ENCODE results near the gene VPS35L.

The VPS35L gene

DNA sequence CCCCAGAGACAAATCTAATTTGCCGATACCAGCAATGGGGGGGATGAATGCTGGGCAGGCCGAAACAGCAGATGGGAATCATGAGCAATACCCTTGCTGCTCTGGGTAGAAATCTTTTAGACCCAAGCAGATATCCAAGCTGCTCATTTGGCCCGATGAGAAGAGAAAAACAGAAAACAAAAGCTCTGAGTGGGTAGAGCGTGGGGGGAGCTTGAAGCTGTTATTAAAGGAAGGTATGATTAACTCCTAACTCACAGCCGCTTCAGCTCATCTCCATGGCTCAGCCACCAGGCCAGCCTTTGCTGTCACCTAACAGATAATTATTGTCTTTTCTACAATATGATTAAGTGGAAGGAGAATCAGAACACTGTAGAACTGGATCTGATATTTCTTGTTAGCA is 58.3 kb downstream of the VPS35L start:
- in situ Hi-C loops (cut with MboI; ENCODE audit: low sequenced_read_pairs), result loop anchor here (25.0 kb wide), 1 partner anchor 773 kb away; no protein-coding TSS in a partner anchor
- no peaks in the 10 kb centered on the region for H3K4me1 ChIP-seq
- no peak for DNase-seq (ENCODE audit: low spot score in 2 of 2)

DNA sequence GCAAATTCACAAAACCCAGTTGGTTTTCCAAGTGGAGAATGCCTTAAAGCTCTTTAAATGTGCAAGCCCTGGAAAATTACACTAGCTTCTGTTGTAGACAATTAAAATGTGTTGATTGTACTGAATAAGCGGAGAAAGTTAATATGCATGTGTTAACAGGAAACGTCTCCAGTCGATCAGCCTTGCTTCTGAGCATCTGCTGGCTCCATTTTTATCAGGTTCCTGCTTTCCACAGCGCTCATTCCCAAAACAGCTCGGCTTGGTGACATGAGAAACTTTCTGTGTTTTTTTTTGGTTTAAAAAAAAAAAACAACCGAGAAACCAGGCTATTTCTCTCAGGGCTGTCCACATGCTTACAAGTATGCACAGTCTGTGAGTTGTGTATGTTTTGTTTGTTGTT is 60.7 kb downstream of the VPS35L start:
- Histone ChIP-seq H3K36me3 (replicated peaks) (peaks cover under 1% of the 10 kb centered on the region; the same call in 1 of the 2 replicates), H3K27me3 (ENCODE audit: low read depth) (no peaks in the 10 kb centered on the region), H3K9me3 (no peaks in the 10 kb centered on the region), H3K4me3 (no peak overlapping the region), H3K4me1 (no peaks in the 10 kb centered on the region)
- DNase-seq (ENCODE audit: low spot score in 2 of 2), result no peak
- in situ Hi-C loops (cut with MboI; ENCODE audit: low sequenced_read_pairs), result loop anchor here (25.0 kb wide), 1 partner anchor 771 kb away; no protein-coding TSS in a partner anchor

More for the DNA sequence above, 58.3 kb downstream of the VPS35L start:
- Histone ChIP-seq H3K9me3 (no peaks in the 10 kb centered on the region), H3K27me3 (ENCODE audit: low read depth) (no peaks in the 10 kb centered on the region), H3K36me3 (replicated peaks) (peaks cover 3% of the 10 kb centered on the region; the same call in 1 of the 2 replicates), H3K4me3 (no peak overlapping the region)

DNA sequence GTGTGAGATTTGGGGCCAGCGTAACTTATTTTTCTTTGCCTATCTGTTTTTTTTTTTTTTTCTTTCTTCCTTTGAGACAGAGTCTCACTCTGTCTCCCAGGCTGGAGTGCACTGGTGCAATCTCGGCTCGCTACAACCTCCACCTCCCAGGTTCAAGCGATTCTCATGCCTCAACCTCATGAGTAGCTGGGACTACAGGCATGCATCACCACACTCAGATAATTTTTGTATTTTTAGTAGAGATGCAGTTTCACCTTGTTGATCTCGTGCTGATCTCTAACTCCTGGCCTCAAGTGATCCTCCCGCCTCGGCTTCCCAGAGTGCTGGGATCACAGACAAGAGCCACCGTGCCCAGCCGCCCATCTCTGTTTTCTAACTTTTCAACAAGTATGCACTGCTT is 63.4 kb downstream of the VPS35L start:
- H3K36me3 ChIP-seq (replicated peaks), result no peaks in the 10 kb centered on the region; the same call in 1 of the 2 replicates
- in situ Hi-C loops (cut with MboI; ENCODE audit: low sequenced_read_pairs), result loop anchor here (25.0 kb wide), 1 partner anchor 768 kb away; no protein-coding TSS in a partner anchor
- no peak overlapping the region for H3K4me3 ChIP-seq
- H3K4me1 ChIP-seq, result no peaks in the 10 kb centered on the region
- no peak for DNase-seq (ENCODE audit: low spot score in 2 of 2)
- H3K9me3 ChIP-seq, result no peaks in the 10 kb centered on the region
- no peaks in the 10 kb centered on the region for H3K27me3 ChIP-seq (ENCODE audit: low read depth)

DNA sequence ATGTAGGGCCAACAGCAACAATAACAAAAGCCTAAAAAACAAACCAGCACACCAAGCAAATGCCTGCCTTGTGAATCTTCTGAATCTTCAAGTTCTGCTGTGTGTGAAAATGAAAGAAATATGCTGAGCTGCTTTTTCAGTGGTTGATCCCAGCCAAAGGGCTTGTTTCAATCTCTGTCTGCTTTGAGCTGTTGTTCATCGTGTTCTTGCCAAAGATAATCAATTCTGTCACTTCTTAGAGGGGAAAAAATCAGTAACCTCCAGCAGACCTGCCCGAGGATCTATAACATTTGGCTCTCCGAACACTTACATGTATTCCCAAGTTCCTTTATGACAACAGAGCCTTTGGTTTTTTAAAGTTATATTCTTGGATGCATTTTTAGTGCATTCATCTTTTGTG is 65.9 kb downstream of the VPS35L start:
- Histone ChIP-seq H3K9me3 (no peaks in the 10 kb centered on the region), H3K27me3 (ENCODE audit: low read depth) (no peaks in the 10 kb centered on the region), H3K36me3 (replicated peaks) (no peaks in the 10 kb centered on the region; the same call in 1 of the 2 replicates), H3K4me1 (no peaks in the 10 kb centered on the region), H3K4me3 (no peak overlapping the region)
- in situ Hi-C loops (cut with MboI; ENCODE audit: low sequenced_read_pairs), result loop anchor here (25.0 kb wide), 1 partner anchor 766 kb away; no protein-coding TSS in a partner anchor
- no peak for DNase-seq (ENCODE audit: low spot score in 2 of 2)

DNA sequence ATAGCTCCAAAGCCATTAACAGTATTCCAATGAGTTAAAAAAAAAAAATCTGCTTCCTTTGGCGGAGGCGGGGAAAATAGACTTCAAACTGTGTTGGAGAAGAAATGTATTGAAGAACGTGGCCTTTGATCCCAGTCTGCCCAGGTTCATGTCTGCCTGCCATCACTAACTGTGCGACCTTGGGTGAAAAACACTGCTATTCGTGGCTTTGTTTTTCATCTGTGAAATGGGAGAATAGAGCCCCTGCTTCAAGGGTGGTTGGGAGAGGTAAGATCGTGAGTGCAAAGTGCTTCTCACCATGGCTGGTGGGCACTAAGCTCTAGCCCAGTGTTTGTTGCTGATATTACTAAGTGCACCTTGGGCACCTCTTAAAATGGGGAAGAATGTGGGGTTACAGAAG is 69.5 kb downstream of the VPS35L start:
- in situ Hi-C loops (cut with MboI; ENCODE audit: low sequenced_read_pairs), result no loop called here

DNA sequence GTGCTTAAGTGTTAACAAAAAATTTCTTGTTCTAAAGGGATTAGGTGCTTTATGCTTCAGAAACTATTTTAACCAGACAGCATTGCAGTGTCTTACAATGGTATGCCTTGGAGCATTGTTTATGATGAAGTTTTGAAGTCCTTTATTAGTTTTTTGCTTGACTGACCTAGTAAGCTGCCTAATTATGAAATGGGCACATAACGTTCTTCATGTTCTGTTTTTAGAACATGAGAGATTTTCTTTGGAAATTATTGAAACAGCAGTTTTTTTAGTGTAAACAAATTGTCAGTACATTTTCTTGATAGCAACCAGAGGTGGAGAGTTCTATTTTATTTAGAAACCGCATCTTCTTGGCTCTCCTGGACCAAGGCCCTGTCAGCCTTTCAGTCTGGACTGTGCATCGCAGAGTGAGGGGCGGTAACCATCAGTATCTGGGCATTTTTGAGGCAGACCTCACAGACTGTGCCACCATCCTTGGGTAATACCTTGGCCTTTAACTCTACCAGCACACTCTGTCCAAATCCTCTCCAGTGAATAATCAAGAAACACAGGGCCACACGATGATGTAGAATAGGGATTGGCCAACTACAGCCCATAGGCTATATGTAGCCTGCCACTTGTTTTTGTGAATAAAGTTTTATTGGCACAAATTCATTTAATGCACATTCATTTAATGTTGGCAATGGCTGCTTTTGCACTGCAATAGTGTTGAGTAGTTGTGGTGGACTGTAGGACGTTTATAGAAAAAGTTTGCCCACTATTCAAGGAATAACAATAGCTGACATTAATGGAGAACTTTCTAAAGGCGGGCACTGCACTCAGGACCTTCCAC is 81.1 kb downstream of the VPS35L start:
- H3K36me3 ChIP-seq (replicated peaks), result peaks cover 17% of the 10 kb centered on the region
- no peak for DNase-seq (ENCODE audit: low spot score in 2 of 2)
- H3K4me3 ChIP-seq, result no peak overlapping the region
- in situ Hi-C loops (cut with MboI; ENCODE audit: low sequenced_read_pairs), result no loop called here
- no peaks in the 10 kb centered on the region for H3K9me3 ChIP-seq
- H3K4me1 ChIP-seq, result no peaks in the 10 kb centered on the region
- no peaks in the 10 kb centered on the region for H3K27me3 ChIP-seq (ENCODE audit: low read depth)

More for the DNA sequence above, 69.5 kb downstream of the VPS35L start:
- DNase-seq (ENCODE audit: low spot score in 2 of 2), result no peak
- no peak overlapping the region for H3K4me3 ChIP-seq
- no peaks in the 10 kb centered on the region for H3K4me1 ChIP-seq
- H3K27me3 ChIP-seq (ENCODE audit: low read depth), result no peaks in the 10 kb centered on the region
- H3K9me3 ChIP-seq, result no peaks in the 10 kb centered on the region
- H3K36me3 ChIP-seq (replicated peaks), result no peaks in the 10 kb centered on the region; the same call in none of the 2 replicates

DNA sequence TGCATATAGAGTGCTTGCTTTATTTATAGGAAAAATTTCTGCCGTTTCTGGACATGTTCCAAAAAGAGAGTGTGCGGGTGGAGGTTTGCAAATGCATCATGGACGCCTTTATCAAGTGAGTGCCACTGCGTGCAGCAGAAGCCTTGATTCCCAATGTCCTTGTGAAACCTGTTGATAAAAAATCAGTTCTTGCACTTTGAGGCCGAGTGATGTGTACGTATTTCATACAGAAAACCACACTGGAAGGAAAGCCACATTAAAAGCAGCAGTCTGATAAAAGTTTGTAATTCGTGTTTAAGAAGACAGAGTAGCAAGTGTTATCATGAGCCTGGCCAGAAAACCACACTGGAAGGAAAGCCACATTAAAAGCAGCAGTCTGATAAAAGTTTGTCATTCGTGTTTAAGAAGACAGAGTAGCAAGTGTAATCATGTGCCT is 84.5 kb downstream of the VPS35L start:
- H3K4me1 ChIP-seq, result no peaks in the 10 kb centered on the region
- H3K9me3 ChIP-seq, result no peaks in the 10 kb centered on the region
- in situ Hi-C loops (cut with MboI; ENCODE audit: low sequenced_read_pairs), result no loop called here
- DNase-seq (ENCODE audit: low spot score in 2 of 2), result no peak
- H3K4me3 ChIP-seq, result no peak overlapping the region
- H3K27me3 ChIP-seq (ENCODE audit: low read depth), result no peaks in the 10 kb centered on the region
- peaks cover 14% of the 10 kb centered on the region for H3K36me3 ChIP-seq (replicated peaks)

DNA sequence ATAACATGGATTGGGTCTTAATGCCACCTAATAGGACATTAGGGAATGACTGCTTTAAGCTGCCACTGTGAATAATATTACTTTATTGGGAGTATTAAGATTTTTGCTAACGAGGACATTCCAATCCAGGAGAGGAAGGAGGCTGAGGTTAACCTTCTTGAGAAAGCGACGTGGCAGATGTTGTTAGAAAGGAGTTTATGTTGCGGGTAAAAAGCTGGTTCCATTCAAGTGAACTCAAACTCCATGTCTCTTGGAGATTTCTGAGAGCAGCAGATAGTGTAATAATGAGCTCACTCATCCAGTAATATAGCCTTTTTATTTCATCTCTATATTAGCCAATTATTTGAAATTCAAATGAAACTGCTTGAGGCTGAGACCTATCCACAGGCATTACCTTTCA is 87.0 kb downstream of the VPS35L start:
- no peak for DNase-seq (ENCODE audit: low spot score in 2 of 2)
- H3K4me3 ChIP-seq, result no peak overlapping the region
- in situ Hi-C loops (cut with MboI; ENCODE audit: low sequenced_read_pairs), result no loop called here
- H3K4me1 ChIP-seq, result no peaks in the 10 kb centered on the region
- no peaks in the 10 kb centered on the region for H3K9me3 ChIP-seq
- H3K36me3 ChIP-seq (replicated peaks), result peaks cover 14% of the 10 kb centered on the region
- no peaks in the 10 kb centered on the region for H3K27me3 ChIP-seq (ENCODE audit: low read depth)

DNA sequence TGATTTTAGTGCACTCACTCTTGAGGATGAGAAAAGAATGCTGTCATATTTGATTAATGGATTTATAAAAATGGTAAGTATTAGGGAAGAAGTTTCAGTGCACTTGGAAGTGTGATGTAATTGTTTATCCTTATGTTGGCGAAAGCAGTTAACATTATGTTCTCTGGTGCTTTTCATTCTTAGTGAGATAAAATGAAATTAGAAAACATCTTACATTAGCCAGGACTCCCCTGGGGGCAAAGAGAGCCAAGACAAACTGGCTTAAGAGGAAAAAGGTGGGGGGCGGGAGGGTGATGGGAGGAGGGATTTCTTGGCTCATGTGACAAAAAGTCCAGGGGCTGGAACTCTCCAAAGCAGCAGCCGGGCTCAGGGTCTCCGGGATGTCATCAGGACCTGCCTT is 89.4 kb downstream of the VPS35L start:
- no peak overlapping the region for H3K4me3 ChIP-seq
- no peak for DNase-seq (ENCODE audit: low spot score in 2 of 2)
- no peaks in the 10 kb centered on the region for H3K27me3 ChIP-seq (ENCODE audit: low read depth)
- in situ Hi-C loops (cut with MboI; ENCODE audit: low sequenced_read_pairs), result no loop called here
- H3K4me1 ChIP-seq, result no peaks in the 10 kb centered on the region
- H3K9me3 ChIP-seq, result no peaks in the 10 kb centered on the region
- no peaks in the 10 kb centered on the region; the same call in none of the 2 replicates for H3K36me3 ChIP-seq (replicated peaks)

DNA sequence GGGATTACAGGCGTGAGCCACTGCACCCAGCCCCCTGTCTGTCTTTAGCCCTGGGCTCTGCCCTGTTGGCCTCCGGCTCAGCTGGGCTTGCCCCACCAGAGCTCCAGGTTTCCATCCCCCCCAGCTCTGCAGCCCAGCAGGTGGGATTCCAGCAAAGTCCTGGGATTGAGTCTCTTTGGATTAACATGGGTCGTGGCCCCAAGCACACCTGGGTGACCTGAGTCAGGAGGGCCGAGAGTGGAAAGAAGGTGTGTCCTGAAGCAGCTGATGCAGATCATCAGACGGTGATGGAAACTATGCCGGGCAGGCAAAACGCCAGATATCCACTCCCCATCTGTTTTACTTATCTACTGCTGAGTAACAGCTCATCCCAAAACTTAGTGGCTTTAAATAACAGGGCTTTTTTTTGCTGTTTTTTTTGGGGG is 90.1 kb downstream of the VPS35L start:
- no peak for DNase-seq (ENCODE audit: low spot score in 2 of 2)
- no peak overlapping the region for H3K4me3 ChIP-seq
- H3K36me3 ChIP-seq (replicated peaks), result no peaks in the 10 kb centered on the region; the same call in none of the 2 replicates
- H3K9me3 ChIP-seq, result no peaks in the 10 kb centered on the region
- in situ Hi-C loops (cut with MboI; ENCODE audit: low sequenced_read_pairs), result no loop called here
- no peaks in the 10 kb centered on the region for H3K4me1 ChIP-seq
- H3K27me3 ChIP-seq (ENCODE audit: low read depth), result no peaks in the 10 kb centered on the region

DNA sequence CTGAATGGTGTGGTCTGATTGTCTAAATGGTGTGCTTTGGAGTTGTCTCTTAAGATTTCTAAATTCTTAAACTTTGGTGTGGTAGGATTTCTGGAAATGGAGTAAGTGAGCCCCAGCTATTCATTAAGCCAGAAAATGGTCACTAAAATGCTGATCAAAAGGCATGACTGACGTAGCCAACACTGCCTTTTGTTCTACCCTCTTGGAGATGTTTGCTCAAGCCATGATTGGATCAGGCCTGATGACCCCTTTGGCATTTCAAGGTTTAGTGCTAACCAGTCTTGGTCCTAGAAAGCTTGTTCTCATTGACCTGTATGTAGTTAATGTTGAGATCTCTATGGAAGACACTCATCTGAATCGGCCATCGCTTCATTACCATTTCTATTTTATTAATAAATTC is 94.5 kb downstream of the VPS35L start:
- in situ Hi-C loops (cut with MboI; ENCODE audit: low sequenced_read_pairs), result no loop called here
- no peak for DNase-seq (ENCODE audit: low spot score in 2 of 2)

DNA sequence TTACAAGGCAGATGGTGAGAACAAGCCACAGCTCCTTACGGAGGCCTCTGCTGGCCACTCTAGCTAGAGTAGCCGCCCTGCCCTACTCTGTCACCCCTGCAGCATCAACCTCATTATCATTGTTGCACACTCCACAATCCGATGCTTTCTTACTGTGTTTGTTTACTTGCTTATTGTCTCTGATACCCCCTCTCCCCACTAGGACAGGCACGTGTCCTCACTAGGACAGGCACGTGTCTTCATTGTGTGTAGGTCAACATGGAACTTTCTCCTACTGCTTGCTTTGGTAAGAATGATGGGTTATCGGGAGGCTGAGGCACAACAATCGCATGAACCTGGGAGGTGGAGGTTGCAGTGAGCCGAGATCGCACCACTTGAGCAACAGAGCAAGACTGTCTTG is 98.6 kb downstream of the VPS35L start:
- DNase-seq (ENCODE audit: low spot score in 2 of 2), result no peak
- H3K9me3 ChIP-seq, result no peaks in the 10 kb centered on the region; the same call in 1 of the 2 replicates
- no peaks in the 10 kb centered on the region; the same call in none of the 2 replicates for H3K36me3 ChIP-seq (replicated peaks)
- H3K27me3 ChIP-seq (ENCODE audit: low read depth), result no peaks in the 10 kb centered on the region
- in situ Hi-C loops (cut with MboI; ENCODE audit: low sequenced_read_pairs), result no loop called here
- no peaks in the 10 kb centered on the region for H3K4me1 ChIP-seq
- no peak overlapping the region for H3K4me3 ChIP-seq

More for the DNA sequence above, 94.5 kb downstream of the VPS35L start:
- Histone ChIP-seq H3K4me3 (no peak overlapping the region), H3K4me1 (no peaks in the 10 kb centered on the region), H3K9me3 (no peaks in the 10 kb centered on the region), H3K27me3 (ENCODE audit: low read depth) (no peaks in the 10 kb centered on the region), H3K36me3 (replicated peaks) (no peaks in the 10 kb centered on the region; the same call in none of the 2 replicates)

DNA sequence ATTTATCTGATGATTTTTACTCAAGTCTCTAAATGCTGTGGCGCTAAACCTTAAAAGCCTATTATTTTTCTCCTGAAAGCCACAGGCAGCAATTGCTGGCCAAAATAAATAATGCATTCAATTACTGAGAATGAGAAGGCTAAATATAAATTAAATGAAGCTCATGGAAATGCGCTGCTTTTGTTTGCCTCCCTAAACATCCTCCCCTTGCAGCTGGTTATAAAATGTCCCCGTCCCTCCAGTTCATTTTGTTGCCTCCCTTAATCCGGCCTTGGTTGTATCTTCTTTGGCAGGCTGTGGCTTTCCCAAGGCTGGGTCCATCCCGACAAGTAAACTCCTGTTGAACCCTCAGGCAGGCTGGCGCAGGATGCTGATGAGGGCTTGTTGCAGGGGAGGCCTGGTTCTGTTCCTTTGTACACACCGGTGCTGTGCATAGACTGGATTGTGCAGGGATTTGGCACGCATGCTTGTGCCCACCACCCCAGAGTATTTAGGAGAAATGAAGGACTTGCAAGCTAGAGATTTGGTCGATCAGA is 99.8 kb downstream of the VPS35L start:
- no peak for DNase-seq (ENCODE audit: low spot score in 2 of 2)
- no peak overlapping the region for H3K4me3 ChIP-seq
- no peaks in the 10 kb centered on the region; the same call in 1 of the 2 replicates for H3K9me3 ChIP-seq
- no peaks in the 10 kb centered on the region; the same call in 1 of the 2 replicates for H3K36me3 ChIP-seq (replicated peaks)
- no peaks in the 10 kb centered on the region for H3K27me3 ChIP-seq (ENCODE audit: low read depth)
- no peaks in the 10 kb centered on the region for H3K4me1 ChIP-seq
- in situ Hi-C loops (cut with MboI; ENCODE audit: low sequenced_read_pairs), result no loop called here

DNA sequence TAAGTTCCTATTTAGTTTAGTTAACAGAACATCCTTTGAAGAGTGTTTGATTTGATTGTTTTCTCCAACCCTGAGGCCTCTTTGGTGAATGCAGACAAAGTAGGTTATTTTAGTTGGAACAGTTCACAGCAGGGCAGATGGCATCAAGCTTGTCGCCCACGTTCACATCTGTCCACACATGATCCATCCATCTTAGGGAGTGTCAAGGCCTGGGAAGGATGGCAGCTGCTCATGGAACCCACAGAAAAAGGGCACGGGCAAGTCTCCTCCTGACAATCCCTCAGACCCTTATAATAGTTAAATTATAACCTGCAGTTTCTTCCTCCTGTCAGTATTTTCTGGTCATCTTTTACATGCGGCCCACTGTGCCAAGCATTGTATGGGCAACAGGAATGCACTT is 102.3 kb downstream of the VPS35L start:
- no peak overlapping the region for H3K4me3 ChIP-seq
- no peaks in the 10 kb centered on the region for H3K27me3 ChIP-seq (ENCODE audit: low read depth)
- in situ Hi-C loops (cut with MboI; ENCODE audit: low sequenced_read_pairs), result no loop called here
- H3K9me3 ChIP-seq, result no peaks in the 10 kb centered on the region; the same call in 1 of the 2 replicates
- H3K36me3 ChIP-seq (replicated peaks), result no peaks in the 10 kb centered on the region; the same call in 1 of the 2 replicates
- H3K4me1 ChIP-seq, result peaks cover 4% of the 10 kb centered on the region
- no peak for DNase-seq (ENCODE audit: low spot score in 2 of 2)

All from HAP-1 (cell line).